GM12872 (cell line): Measurements from ENCODE around the gene INTS1.

Experiments
- CTCF ChIP-seq: IDR thresholded peaks from 3 replicates; pipeline ENCODE4 v1.5.1; 2011; ENCODE audit warnings: low read depth, mild to moderate bottlenecking, low read length, moderate library complexity; ENCODE audit not compliant: insufficient read depth

The INTS1 gene

DNA sequence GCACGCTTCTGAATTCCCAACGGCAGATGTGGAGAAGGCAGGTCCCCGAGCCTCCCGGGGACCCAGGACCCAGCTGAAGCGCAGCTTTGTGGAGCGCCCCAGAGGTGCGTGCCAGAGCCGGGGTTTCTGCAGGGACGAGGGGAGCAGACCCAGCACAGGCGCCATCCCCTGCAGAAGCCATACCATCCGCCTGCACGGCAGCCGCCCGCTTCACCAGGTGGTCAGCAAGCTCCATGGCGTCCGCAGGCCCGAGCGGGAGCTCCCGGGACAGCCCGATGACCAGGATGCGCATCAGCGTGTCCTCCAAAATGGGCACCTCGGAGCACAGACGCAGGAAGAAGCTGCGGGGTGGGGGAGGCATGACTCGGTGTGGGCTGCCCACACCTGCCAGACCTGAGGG, 10.6 kb downstream of the INTS1 start:
- TF ChIP-seq CTCF, result no peak

- TF ChIP-seq CTCF, result no peak
These were observed 11.1 kb downstream of the INTS1 start for GRCh38 chr7:1493129-1493528.

- no peak for TF ChIP-seq CTCF
These were observed 11.5 kb downstream of the INTS1 start for GRCh38 chr7:1492640-1493039.

DNA sequence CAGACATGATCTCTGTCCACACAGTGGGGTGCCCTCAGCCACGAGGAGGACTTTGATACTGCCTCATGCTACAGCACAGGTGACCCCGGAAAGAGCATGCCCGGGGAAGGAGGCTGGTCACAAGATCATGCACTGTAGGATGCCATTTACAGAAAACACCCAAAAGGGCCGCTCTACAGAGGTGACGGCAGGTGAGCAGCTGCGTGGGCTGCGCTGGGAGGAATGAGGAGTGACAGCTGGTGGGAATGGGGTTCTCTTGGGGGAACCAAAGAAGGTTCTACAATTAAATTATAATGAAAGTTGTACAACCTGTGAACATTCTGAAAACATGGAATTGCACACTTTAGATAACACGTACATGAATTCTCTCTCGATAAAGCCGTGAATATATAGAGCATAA, 12.0 kb downstream of the INTS1 start:
- no peak for TF ChIP-seq CTCF

- no peak for TF ChIP-seq CTCF
These were observed 13.4 kb downstream of the INTS1 start for GRCh38 chr7:1490837-1491236.

DNA sequence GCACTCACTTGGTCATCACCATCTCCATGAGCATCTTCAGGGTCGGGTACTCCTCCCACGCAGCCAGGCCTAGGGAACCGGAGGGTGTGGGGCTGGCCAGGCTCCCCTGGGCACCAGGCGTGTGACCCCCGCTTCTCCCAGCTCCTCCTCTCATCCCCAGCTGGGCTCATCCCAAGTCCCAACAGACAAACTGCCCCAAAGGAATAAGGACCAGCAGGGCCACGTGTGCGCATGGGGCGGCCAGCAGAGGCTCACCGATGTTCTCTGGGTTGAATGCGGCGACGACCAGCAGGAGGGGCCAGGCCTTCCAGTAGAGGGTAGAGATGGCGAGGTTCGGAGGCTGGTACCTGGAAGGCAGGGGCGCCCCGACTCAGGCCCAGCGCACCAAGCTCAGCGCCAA, 14.9 kb downstream of the INTS1 start:
- TF ChIP-seq CTCF, result no peak

GRCh38 chr7:1488016-1488415, 16.2 kb downstream of the INTS1 start:
- no peak for TF ChIP-seq CTCF

- no peak for TF ChIP-seq CTCF
These were observed 16.7 kb downstream of the INTS1 start for GRCh38 chr7:1487466-1487865.
